Pancreas (tissue), 10 donors: ENCODE measurements around the gene TRIP10. TPM values are rescaled to one million over a fixed set of nuclear protein-coding genes. Genes with fewer than 3 reads are reported as not detected.

Experiments
- ATAC-seq, 4 donors: fragments of 200-7000 bp; cut with Tn5 transposase; one replicate each; pipeline versions ENCODE4 v1.8.0 to v1.9.1; 2020; ENCODE audit warnings: mild to moderate bottlenecking in 4 of 4, moderate library complexity in 4 of 4
- DNase-seq, 6 donors: peaks; one replicate each; pipeline ENCODE4 v3.0.0-alpha.2; 2020
- FAIRE-seq: peaks from 2 replicates; lab custom pipeline; 2012; peaks lifted over from hg19 to GRCh38; lab: Jason Lieb, UNC
- H3K27ac ChIP-seq, 4 donors: fragments of 200-600 bp; sonication (generic); 1 replicate in 3 of 4; 2 replicates in 1 of 4; pipeline versions ENCODE4 v1.5.0 to v1.8.0; 2020
- H3K27me3 ChIP-seq, 4 donors: fragments of 200-600 bp; one replicate each; pipeline ENCODE4 v1.8.0; 2021
- H3K36me3 ChIP-seq, 3 donors: fragments of 200-600 bp; sonication (generic) in 1 of 3; one replicate each; pipeline versions ENCODE4 v1.5.0 to v1.8.0; 2020 to 2021
- H3K4me1 ChIP-seq, 3 donors: fragments of 200-600 bp; one replicate each; pipeline ENCODE4 v1.8.0; 2021
- H3K4me3 ChIP-seq, 4 donors: fragments of 200-600 bp; sonication (generic) in 2 of 4; one replicate each; pipeline versions ENCODE4 v1.5.0 to v1.8.0; 2020 to 2021
- H3K9me3 ChIP-seq, 4 donors: fragments of 200-600 bp; one replicate each; pipeline ENCODE4 v1.8.0; 2021
- CTCF ChIP-seq, 4 donors: fragments of 200-600 bp; sonication (generic) in 3 of 4; IDR thresholded peaks; one replicate each; pipeline versions ENCODE4 v1.5.0 to v1.8.0; 2021; ENCODE audit warnings: antibody characterized with exemption in 4 of 4
- WGBS, 2 donors: extraction: QIAGEN DNeasy Blood & Tissue Kit; methylation state at CpG; one replicate each; pipeline ENCODE4 v1.1.7; 2013; 5-methylcytosine and 5-hydroxymethylcytosine counted together
- intact Hi-C, 3 donors: fragments of 100-400 bp; cut with DNase I; formaldehyde crosslinking; loops; one replicate each; pipeline versions ENCODE4 v1.11.1 to v1.14.2; 2022
- polyA plus RNA-seq, 2 donors: library from polyadenylated mRNA; stranded (reverse); fragments of 200-250 nt; gene quantifications; one replicate each; pipeline ENCODE4 v1.2.3, GENCODE V29; 2013
- total RNA-seq, 6 donors: library from RNA; stranded (reverse); fragmentation: NEBNext Ultra II Directional in 4 of 6; extraction: Animal tissue kit (Norgen Biotek cat#: 25700) in 4 of 6; gene quantifications; one replicate each; pipeline versions ENCODE4 v1.2.1 to v1.2.4, GENCODE V29; 2021 to 2023
- donor health status: healthy with polysubstance abuse.
- donor health status: DM: no; HTN: no; CAD: no; lungs with moderate emphysema.
- donor health status: DM: no; HTN: no; CAD: no.
- donor health status: control.
- donor health status: control.
- donor health status: Bipolar disorder and iron deficiency.
- donor health status: DM: yes; HTN: yes; CAD: no.
- donor health status: DM: no; HTN: no; CAD: no.
- donor health status: DM: no; HTN: no; CAD: no.
- donor health status: DM: yes; HTN: yes; CAD: no.

TRIP10 gene
- total and polyA plus RNA-seq, 8 donors: 16.4 to 102 (median 24.8) TPM

- 82 to 90% methylated on average over 13 of the region's 13 CpGs for whole genome bisulfite sequencing, 2 donors
- intact Hi-C loops: no loop called here
- H3K9me3 ChIP-seq: no peaks in the 10 kb centered on the region
- TF ChIP-seq CTCF (IDR thresholded peaks at IDR 0.05): no peak
- DNase-seq (no peak), ATAC-seq (peak in 1 of 4 donors; percentile 8), FAIRE-seq (no peak)
- no peaks in the 10 kb centered on the region for H3K27me3 ChIP-seq
- no peak overlapping the region for H3K4me3 ChIP-seq
- H3K36me3 ChIP-seq: peaks cover 0 to 4% (median 0%) of the 10 kb centered on the region in 3 donors
- H3K4me1 ChIP-seq: no peaks in the 10 kb centered on the region
- H3K27ac ChIP-seq: no peak overlapping the region
Observed at GRCh38 chr19:6693056-6693471, 46.4 kb upstream of the TRIP10 start.

GRCh38 chr19:6693681-6694080 lies 45.8 kb upstream of the TRIP10 start:
- ATAC-seq (peak in 2 of 4 donors; percentile 20 to 21), DNase-seq (no peak), FAIRE-seq (no peak)
- Histone ChIP-seq H3K4me3 (no peak overlapping the region), H3K36me3 (peaks cover 0 to 4% (median 0%) of the 10 kb centered on the region in 3 donors), H3K27me3 (no peaks in the 10 kb centered on the region), H3K4me1 (no peaks in the 10 kb centered on the region), H3K9me3 (no peaks in the 10 kb centered on the region), H3K27ac (no peak overlapping the region)
- WGBS, 2 donors: 71 to 78% methylated on average over 7 of the region's 7 CpGs
- TF ChIP-seq CTCF (IDR thresholded peaks at IDR 0.05): no peak
- intact Hi-C loops: no loop called here

- DNase-seq: no peak
- ATAC-seq: peak in 2 of 4 donors; percentile 15 to 57
- no peak for FAIRE-seq
- no peak for TF ChIP-seq CTCF (IDR thresholded peaks at IDR 0.05)
- Histone ChIP-seq H3K36me3 (peaks cover 0 to 4% (median 0%) of the 10 kb centered on the region in 3 donors), H3K9me3 (no peaks in the 10 kb centered on the region), H3K27ac (no peak overlapping the region), H3K4me1 (no peaks in the 10 kb centered on the region), H3K27me3 (no peaks in the 10 kb centered on the region), H3K4me3 (no peak overlapping the region)
- intact Hi-C loops: no loop called here
- WGBS, 2 donors: 88 to 93% methylated on average over 23 to 24 of the region's 25 CpGs
Observed at GRCh38 chr19:6694147-6694815, 45.2 kb upstream of the TRIP10 start.

- no peak for FAIRE-seq
- no peak for DNase-seq
- intact Hi-C loops: no loop called here
- no peaks in the 10 kb centered on the region for H3K27me3 ChIP-seq
- no peak for TF ChIP-seq CTCF (IDR thresholded peaks at IDR 0.05)
- no peak for ATAC-seq
- no peak overlapping the region for H3K4me3 ChIP-seq
- H3K4me1 ChIP-seq: no peaks in the 10 kb centered on the region
- H3K27ac ChIP-seq: no peak overlapping the region
- 66 to 83% methylated on average over 18 of the region's 18 CpGs for WGBS, 2 donors
- H3K36me3 ChIP-seq: no peaks in the 10 kb centered on the region
- no peaks in the 10 kb centered on the region for H3K9me3 ChIP-seq
Observed at GRCh38 chr19:6696239-6696820, 43.1 kb upstream of the TRIP10 start.

GRCh38 chr19:6697291-6697690 lies 42.2 kb upstream of the TRIP10 start:
- TF ChIP-seq CTCF (IDR thresholded peaks at IDR 0.05): no peak
- WGBS, 2 donors: 75 to 77% methylated on average over 13 of the region's 13 CpGs

More at GRCh38 chr19:6697291-6697690, 42.2 kb upstream of the TRIP10 start:
- FAIRE-seq (no peak), DNase-seq (no peak), ATAC-seq (no peak)
- H3K9me3 ChIP-seq: no peaks in the 10 kb centered on the region
- H3K27me3 ChIP-seq: no peaks in the 10 kb centered on the region
- H3K4me1 ChIP-seq: no peaks in the 10 kb centered on the region
- H3K27ac ChIP-seq: no peak overlapping the region
- H3K36me3 ChIP-seq: peaks cover 0 to 2% (median 0%) of the 10 kb centered on the region in 3 donors
- no peak overlapping the region for H3K4me3 ChIP-seq
- intact Hi-C loops: no loop called here
